ENCODE measurements around the gene C12orf75.
A peak's percentile ranks its signal among the peaks of the same experiment; 100 is the strongest.
"Not testable (repeated sequence)": the region's sequence is repeated elsewhere in the genome, so short reads cannot be mapped to it uniquely, and the experiment has no call there.

C12orf75 gene

DNA sequence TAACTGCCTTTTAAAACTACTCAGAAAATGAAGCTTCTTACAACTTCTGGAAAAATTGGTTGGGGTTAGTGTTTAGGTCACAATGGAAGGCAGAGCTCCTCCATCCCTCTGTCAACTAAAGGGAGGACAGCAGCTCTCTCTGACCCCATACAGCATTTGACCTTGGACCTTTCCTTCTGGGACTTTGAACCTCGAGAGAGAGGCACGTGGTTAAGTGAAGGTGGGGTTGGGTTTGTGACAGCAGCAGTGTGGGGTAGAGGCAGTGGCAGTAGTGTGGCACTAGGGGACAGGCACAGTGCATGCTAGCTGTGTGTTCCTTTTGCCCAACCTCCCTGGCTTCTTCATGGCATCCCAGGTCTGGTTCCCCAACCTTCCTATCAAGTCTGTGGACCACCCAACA, 9.4 kb upstream of the C12orf75 start:
- no peak for DNase-seq (ENCODE audit: extremely low read depth, low read depth)
- TF ChIP-seq, protein P1, sequence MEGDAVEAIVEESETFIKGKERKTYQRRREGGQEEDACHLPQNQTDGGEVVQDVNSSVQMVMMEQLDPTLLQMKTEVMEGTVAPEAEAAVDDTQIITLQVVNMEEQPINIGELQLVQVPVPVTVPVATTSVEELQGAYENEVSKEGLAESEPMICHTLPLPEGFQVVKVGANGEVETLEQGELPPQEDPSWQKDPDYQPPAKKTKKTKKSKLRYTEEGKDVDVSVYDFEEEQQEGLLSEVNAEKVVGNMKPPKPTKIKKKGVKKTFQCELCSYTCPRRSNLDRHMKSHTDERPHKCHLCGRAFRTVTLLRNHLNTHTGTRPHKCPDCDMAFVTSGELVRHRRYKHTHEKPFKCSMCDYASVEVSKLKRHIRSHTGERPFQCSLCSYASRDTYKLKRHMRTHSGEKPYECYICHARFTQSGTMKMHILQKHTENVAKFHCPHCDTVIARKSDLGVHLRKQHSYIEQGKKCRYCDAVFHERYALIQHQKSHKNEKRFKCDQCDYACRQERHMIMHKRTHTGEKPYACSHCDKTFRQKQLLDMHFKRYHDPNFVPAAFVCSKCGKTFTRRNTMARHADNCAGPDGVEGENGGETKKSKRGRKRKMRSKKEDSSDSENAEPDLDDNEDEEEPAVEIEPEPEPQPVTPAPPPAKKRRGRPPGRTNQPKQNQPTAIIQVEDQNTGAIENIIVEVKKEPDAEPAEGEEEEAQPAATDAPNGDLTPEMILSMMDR (IDR thresholded peaks at IDR 0.05; ENCODE audit: low read depth, low read length), result no peak

DNA sequence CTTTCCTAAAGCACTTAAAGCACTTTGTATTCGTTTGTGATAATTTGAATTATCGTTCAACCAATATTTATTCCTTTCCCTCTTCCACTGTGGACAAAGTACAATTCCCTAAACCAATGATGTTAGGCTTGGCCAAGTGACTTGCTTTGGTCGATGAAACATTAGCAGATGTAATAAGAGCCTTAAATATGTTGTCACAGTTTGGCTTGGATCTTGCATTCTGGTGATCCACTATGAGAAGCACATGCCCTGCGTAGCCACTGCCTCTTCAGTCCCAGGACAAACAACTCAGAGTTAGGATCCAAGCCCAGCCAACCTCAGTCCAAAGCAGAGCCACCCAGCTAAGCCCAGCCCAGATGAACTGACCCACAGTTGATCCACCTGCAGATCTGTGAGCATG, 8.4 kb upstream of the C12orf75 start:
- DNase-seq (ENCODE audit: extremely low read depth, low read depth), result peak; percentile 62
- TF ChIP-seq, protein P1 (IDR thresholded peaks at IDR 0.05; ENCODE audit: low read depth, low read length), result no peak

DNA sequence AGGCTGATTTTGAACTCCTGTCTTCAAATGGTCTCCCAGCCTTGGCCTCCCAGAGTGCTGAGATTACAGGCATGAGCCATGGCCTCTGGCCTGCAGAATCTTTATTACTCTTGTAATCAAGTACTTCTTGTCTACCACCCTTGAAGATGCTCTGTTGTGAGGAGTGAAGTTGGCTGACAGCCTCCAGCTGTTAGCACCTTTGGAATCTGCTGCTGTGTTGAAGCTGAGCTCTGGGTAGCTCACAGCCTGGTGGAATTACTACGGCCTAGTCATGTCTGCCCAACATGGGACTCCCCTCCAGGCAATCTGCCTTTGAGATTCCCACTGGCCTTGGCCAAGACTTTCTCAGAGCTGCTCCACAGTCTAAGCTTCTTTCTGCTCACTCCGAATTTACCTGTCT, 5.8 kb upstream of the C12orf75 start:
- TF ChIP-seq, protein P1 (IDR thresholded peaks at IDR 0.05; ENCODE audit: low read depth, low read length), result no peak
- DNase-seq (ENCODE audit: extremely low read depth, low read depth), result no peak

DNA sequence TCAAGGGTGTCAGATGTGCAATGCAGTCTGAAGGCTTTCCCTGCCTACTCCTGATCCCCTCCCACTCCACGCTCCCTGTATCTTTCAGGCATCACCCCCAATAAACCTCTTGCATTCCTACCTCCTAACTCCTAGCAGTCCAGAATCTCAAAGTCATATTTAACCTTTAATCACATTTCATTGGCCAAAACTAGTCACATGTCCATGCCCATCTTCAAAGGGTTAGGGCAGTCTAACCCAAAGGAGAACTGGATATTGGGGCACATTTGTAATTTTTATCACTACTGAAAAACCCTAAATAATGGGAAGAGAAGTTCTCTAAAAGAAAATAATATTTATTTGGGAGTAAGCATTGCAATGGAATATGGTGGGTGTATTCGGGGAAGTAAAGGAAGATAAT, 5.4 kb upstream of the C12orf75 start:
- DNase-seq (ENCODE audit: extremely low read depth, low read depth), result no peak
- TF ChIP-seq, protein P1 (IDR thresholded peaks at IDR 0.05; ENCODE audit: low read depth, low read length), result no peak

DNA sequence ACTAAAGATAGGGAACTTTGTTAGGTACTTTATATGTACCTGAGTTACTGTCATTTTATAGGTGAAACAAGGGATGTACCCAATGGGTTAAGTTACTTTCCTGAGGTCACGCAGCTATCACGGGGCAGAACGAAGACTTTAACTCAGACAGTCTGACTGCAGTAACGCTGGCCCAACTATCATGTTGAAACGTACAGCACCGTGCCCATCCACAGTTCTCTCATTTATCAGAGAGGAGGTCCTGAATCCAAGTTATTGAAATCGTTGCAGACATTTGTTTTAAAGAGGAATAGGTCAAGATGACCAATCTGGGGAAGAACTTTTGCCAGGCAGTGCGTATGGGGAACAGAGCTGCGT, 587 bp upstream of the C12orf75 start:
- no peak for DNase-seq (ENCODE audit: extremely low read depth, low read depth)
- TF ChIP-seq, protein P1 (IDR thresholded peaks at IDR 0.05; ENCODE audit: low read depth, low read length), result no peak

- no peak for DNase-seq (ENCODE audit: extremely low read depth, low read depth)
- TF ChIP-seq, protein P1 (IDR thresholded peaks at IDR 0.05; ENCODE audit: low read depth, low read length), result peak; percentile 16
These were observed 677 bp downstream of the C12orf75 start for GRCh38 chr12:105330931-105331804.

DNA sequence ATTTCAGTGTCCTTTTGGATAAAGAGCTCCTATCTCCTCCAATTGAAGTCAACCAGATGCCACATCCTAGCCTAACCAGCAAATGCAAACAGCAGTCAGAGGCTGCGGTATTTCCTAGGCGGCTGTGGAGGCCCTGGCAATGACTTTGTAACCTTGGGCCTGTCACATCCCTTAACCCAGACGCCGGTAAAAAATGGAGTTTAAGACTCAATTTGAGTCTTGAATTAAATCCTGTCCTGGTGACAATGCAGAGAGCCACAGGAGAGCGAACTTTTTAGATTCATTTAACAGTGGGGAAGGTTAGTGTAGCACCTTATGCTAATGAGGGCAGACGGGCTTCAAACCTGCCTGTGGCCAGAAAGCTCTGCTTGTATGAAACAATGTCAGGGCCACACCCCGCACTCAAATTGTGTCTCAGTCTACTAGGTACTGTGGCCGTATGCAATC, 1.3 kb downstream of the C12orf75 start:
- DNase-seq (ENCODE audit: extremely low read depth, low read depth), result no peak
- TF ChIP-seq, protein P1 (IDR thresholded peaks at IDR 0.05; ENCODE audit: low read depth, low read length), result no peak

DNA sequence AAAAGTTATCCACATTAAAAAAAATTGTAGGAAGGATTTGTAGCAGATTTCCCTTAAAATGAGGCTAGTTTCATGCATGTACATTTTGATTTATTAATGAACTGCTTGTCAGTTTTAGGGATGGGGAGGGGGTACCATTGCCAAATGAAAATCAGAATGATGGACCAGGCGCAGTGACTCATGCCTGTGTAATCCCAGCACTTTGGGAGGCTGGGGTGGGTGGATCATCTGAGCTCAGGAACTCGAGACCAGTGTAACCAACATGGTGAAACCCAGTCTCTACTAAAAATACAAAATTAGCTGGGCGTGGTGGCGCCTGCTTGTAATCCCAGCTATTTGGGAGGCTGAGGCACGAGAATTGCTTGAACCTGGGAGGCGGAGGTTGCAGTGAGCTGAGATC, 1.8 kb downstream of the C12orf75 start:
- DNase-seq (ENCODE audit: extremely low read depth, low read depth), result not testable (repeated sequence)
